ENCODE measurements around the gene RPL18.
"Not testable (repeated sequence)": the region's sequence is repeated elsewhere in the genome, so short reads cannot be mapped to it uniquely, and the experiment has no call there.

The RPL18 gene

DNA sequence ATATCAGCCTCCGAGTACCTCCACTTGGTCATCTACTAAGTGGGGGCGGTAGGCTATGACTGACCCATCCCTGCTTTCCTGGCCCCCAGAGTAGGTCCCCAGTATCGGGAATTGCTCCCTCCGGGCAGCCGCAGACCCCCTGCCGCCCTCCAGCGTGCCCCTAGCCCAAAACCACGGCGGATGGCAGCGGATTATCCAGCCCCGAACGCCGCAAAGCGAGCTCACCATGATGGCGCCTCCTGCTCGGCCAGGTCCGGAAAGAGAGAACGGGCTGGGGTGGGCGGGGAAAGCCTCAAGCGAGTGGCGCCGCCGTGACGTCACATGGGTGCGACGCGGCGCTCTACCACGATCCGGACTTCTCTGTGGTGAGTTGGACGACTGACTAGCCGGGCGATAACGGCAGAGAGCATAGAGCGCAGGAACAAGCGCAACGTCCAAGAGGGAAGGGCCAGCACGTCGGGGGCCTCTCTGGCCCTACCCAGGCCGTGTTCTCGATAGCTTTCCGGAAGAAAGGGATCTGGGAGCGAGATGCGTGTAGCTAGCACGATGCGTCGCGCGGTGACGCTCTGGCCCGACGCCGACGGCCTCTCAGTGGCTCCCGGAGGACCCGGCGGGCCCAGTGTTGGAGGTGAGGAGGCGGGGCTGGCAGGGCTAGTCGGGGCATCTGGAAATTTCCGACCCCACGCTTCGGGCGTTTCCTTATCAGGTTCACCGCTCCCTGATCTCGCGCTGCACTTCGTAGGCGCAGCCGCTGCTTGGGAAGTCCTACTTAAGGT, at the start of gene RPL18, which contains the start of gene SPHK2:
RPL18 (minus strand) TSS at position 263 of the 776 bp plus-strand sequence; CDS start at position 228, 35 bp downstream.
SPHK2 (plus strand) TSS at position 591 of the 776 bp plus-strand sequence. CDS start 1,009 bp downstream, outside the sequence.
- peak; percentile 43 for FAIRE-seq

DNA sequence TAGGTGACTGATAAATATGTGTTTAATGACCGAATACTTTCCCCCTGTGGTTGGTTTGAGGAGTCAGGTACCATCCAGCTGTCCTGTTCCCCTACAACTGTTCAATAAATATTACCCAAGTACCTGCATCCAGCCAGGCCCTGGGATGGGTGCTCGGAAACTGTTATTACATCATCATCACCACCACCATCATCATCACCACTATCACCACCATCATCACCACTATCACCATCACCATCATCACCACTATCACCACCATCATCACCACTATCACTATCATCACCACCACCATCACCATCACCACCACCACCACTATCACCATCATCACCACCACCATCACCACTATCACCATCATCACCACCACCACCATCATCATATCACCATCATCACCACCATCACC, 49.8 kb upstream of the RPL18 start:
- FAIRE-seq: no peak

DNA sequence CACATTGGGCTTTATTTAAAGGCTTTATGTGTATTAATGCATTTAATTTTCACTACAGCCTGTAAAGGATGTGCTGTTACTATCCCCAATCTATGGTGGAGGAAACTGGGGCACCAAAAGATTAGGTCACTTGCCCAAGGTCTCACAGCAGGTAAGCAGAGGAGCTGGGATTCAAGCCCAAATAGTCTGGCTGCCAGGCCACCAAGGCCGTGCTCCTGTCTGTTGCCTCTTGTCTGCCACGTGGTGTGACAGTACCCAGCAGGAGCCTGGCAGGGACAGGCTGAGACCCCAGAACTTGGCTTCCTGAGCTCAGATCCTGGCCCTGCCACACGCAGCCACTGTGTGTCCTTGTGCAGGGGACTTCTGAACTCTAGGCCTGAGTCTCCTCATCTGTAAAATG, 49.4 kb upstream of the RPL18 start:
- no peak for FAIRE-seq

DNA sequence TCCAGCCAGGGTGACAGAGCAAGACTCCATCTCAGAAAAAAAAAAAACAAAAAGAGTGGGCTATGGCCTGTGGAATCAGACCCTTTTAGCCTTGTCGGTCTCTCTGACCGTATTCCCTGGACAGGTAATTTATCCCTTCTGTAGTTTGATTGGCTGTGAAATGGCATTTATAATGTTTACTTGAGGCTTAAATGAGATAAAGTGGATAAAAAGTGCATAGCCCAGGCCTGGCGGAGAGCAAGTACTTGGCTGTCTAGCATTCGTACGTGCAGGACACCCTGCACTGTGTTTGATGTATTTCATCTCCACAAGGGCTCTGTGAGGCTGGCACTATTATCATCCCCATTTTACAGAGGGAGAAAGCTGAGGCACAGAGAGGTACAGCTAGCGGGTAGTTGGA, 46.8 kb upstream of the RPL18 start:
- FAIRE-seq: no peak

DNA sequence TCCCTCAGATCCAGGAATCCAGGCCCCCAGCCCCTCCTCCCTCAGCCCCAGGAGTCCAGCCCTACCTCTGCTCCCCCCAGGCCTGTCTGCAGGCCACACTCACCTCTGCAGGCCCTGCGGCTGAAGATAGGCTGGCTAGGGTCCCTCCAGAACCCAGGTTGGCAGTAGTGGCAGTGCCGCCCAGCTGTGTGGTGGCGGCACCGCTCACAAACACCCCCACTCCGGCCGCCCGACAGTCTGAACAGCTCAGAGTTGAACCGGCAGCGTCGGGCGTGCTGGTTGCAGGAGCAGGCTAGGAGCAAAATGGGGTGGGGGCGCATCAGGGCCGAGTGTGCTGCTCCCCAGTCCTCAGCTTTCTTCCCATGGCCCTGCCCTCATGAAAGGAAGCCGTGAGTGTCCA, 45.5 kb upstream of the RPL18 start:
- no peak for FAIRE-seq

DNA sequence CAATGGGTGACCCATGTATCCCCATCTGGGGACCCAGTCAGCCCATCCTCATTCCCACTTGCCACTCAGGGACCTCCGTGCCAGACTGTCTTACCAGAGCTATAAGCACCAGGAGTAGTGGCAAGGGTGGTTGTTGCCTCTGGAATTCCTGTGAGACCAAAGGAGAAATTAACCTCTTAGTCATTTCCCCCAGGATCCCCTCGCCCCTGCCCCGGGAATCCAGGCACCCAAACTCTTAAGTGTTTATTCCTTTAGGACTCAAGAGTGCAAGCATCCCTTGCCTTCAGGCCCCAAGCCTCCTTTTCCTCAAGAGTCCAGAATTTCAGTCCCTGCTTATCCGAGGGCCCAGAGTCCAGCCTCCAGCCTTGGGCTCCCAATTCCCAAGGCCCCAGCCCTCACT, 44.7 kb upstream of the RPL18 start:
- FAIRE-seq: no peak

DNA sequence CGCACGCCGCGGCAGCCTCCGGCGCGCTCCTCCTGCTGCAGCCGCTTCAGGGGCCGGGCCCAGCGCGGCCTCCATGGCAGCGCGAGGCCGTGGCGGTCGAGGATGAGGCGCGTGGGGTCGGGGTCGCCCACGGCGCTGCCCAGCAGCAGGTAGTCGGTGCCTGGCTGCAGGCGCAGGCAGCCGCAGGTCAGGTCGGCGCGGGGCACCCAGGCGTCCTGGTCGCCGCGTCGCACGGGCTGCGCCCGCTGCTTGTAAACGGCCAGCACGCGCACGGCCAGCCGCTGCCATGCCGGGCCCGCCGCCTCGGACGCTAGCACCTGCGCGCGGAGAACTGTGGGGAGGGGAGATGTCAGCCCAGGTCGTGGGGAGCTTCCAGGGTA, 42.7 kb upstream of the RPL18 start:
- FAIRE-seq: no peak

DNA sequence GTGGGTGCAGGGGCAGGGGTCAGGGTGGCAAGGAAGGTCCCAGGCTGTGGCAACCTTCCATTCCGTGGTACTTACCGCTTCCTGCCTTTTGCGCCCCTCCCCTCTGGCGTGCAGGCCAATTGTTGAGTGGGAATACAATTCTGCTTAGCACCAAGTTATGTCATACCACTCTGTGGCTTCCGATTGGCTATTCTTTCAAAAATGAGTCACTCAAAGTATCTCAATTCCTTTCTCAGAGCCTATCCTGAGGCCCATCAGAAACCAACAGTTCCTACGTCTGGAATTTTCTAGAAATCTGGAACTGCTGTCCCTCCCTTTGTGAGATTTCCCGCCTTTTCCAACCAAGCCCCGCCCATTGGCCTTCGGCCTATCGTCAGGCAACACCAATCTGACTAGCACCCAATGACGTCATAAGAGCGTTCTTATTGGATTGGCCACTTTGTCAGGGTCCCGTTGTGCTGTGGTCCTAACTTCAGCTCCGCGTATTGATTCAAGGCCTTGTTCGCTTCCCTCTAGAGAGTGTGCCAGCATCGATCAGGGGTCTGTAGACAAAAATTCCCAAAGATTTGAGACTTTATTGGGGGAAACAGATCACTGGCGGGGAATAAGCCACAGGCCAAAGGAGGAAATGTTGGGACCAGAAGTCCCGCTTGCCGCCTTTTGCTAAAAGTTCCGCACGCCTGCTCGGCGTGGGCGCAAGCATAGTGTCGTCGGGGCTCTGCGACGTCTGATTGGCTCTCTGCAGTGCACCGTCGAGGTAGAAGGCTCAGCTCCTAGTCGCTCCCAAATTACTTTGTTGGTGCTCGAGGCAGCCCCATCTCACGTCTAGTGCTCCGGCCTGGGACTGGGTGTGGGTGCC, 42.1 kb upstream of the RPL18 start:
- FAIRE-seq: peak; percentile 88

DNA sequence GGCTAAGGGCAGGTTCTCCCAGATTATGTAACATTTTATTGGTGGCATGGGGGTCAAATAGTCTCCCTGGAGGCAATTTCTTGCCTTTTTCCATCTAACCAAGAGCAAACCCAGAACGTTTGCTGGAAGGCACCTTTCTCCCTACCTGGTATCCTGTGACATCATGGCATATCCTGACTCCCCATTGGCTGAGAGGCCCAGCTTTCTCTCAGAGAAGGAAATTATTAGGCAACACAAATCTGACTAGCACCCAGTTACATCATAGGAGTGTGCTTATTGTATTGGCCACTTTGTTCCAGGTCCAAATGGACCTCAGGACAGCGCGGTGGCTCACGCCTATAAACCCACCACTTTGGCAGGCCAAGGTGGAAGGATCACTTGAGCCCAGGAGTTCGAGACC, 40.8 kb upstream of the RPL18 start:
- FAIRE-seq: no peak

DNA sequence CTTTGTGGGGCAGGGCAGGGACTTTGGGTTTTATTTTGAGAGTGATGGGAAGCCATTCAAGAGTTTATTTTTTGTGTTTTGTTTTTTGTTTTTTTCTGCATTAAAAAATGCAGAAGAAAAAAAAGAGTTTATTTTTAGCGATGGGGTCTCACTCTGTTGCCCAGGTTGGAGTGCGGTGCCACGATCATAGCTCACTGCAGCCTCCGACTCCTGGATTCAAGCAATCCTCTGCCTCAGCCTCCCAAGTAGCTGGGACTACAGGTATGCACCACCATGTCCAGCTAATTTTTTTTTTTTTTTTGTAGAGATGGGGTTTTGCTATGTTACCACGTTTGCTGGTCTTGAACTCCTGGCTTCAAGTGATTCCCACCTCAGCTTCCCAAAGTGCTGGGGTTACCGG, 39.5 kb upstream of the RPL18 start:
- FAIRE-seq: no peak

DNA sequence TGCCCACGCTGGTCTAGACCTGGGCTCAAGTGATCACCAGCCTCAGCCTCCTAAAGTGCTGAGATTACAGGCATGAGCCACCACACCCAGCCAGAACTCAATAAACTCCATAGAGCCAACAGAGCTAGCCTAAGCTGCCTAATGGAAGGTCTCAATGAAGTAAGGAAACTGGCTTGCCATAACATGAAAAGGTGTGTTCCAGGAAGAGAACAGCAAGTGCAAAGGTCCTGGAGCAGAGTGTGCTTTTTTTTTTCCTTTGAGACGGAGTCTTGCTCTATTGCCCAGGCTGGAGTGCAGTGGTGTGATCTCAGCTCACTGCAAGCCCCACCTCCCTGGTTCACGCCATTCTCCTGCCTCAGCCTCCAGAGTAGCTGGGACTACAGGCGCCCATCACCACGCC, 38.9 kb upstream of the RPL18 start:
- FAIRE-seq: not testable (repeated sequence)

DNA sequence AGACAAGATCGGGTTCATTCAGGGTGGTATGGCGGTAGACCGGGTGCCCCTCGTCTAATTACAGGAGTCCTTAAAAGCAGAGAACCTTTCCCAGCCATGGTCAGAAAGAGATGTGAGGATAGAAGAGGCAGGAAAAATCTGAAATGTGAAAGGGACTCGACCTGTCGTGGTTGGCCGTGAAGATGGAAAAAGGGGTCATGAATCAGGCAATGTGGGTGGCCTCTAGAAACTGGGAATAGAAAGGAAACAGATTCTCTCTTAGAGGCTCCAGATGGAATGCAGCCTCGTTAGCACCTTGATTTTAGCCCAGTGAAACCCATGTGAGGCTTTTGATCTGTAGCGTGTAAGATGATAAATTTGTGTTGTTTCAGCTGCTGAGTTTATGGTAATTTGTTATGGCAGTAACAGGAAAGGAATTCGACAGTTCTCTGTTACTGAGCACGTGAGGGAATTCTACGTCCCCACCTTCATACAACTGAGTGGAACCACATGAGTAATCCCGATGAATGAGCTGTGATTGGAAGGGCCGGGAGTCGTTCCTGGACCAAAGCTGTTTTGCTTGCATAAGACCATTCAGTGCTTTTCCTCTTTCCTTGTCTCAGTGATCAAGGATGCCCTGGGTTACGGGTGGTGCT, 38.0 kb upstream of the RPL18 start:
- no peak for FAIRE-seq

DNA sequence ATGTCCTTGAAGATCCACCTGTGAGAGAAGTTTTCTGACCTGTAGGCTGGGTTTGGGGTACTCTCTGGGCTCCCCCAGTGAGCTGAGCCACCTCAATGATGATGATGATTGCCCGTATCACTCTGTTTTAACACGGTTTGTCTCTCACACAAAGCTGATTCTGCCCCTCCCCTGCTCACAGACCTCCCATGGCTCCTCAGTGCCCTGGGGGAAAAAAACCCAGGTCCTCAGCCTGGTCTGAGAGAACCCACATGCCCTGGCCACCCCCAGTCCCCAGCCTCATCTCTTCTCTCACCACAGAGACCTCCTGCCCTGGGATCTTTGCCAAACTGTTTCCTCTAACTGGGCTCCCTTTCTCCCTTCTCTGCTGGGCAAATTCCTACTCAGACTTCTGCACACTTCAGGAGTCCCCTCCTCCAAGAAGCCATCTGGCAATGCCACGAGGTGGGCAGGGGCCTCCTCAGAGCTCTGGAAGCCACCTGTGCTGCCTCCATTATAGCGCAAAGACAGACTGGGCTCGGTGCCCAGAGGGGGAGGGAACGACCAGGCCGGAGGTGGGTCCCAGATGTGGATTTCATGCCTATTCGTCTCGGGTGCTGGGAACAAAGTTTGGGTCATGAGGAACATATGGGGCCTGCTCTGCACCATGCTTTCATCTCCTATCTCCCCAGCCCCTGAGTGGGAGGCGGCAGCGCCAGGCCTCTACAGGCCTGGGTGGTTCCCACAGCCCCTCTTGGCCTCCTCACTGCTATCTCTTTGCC, 35.5 kb upstream of the RPL18 start:
- no peak for FAIRE-seq

DNA sequence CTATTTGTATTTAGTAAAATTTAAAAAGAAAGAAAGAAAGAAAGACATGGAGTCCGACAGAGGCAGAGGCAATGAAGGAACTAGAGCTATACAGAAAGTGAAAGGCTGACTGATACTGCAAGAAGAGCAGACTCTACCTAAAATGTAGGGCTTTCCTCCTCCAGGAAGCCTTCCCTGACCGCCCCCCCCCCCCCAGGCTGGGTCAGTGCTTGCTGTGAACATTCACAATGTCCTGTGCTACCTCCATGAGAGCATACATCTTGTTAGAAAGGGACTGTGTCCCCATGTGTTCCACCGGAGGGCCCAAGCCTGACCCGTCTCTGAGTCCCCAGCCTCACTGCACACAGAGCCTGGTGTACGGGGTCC, 32.7 kb upstream of the RPL18 start:
- no peak for FAIRE-seq

DNA sequence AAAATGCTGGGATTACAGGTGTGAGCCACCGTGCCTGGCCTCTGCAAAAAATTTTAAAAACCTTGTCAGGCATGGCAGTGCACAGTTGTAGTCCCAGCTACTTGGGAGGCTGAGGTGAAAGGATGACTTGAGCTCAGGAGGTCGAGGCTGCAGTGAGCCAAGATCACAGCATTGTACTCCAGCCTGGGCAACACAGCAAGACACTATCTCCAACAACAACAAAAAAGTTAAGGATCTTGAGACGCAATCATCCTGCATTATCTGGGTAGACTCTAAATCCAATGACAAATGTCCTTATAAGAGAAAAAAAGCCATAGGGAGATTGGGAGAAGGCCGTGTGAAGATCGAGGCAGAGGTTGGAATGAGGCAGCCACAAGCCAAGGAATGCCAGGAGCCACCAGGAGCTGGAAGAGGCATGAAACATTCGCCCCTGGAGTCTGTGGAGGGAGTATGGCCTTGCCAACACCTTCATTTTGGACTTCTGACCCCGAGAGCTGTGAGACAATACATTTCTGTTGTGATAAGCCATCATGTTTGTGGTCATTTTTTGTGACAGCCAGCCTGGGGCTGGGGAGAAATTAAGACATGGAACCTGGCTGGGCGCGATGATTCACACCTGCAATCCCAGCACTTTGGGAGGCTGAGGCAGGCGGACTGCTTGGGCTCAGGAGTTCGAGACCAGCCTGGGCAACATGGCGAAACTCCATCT, 32.1 kb upstream of the RPL18 start:
- no peak for FAIRE-seq

DNA sequence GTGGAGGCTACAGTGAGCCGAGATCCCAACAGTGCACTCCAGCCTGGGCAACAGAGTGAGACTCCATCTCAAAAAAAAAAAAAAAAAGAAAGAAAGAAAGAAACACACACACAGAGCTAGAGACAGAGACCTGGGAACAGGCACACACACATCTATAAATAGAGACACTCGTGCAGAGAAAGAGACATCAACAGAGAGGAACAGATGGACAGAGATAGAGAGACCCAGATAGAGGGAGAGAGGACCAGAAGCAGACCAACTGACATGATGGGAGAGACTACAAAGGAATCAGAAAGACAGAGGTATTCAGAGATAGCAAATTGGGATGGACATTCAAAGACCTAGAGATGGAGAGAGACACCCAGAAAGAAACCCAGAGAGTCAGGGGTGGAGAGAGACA, 29.2 kb upstream of the RPL18 start:
- FAIRE-seq: no peak

DNA sequence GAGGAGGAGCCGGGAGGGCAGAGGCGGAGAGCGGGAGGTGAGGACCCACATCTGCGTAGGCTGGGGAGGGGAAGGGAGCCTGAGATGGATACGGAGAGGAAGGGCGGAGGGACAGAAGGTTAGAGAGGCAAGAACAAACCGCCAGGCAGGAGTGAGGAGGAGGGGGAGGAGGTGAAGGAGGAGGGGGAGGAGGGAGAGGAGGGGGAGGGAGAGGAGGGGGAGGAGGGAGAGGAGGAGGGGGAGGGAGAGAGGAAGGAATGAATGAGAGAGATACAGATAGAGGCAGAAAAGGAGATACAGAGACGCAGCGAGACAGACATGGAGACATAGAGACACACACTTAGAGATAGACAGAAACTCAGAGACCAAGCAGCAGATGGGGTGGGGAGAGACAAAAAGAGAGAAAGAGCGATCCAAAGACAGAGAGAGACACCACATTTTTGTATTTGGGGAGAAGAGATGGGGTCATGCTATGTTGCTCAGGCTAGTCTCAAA, 27.8 kb upstream of the RPL18 start:
- FAIRE-seq: no peak

DNA sequence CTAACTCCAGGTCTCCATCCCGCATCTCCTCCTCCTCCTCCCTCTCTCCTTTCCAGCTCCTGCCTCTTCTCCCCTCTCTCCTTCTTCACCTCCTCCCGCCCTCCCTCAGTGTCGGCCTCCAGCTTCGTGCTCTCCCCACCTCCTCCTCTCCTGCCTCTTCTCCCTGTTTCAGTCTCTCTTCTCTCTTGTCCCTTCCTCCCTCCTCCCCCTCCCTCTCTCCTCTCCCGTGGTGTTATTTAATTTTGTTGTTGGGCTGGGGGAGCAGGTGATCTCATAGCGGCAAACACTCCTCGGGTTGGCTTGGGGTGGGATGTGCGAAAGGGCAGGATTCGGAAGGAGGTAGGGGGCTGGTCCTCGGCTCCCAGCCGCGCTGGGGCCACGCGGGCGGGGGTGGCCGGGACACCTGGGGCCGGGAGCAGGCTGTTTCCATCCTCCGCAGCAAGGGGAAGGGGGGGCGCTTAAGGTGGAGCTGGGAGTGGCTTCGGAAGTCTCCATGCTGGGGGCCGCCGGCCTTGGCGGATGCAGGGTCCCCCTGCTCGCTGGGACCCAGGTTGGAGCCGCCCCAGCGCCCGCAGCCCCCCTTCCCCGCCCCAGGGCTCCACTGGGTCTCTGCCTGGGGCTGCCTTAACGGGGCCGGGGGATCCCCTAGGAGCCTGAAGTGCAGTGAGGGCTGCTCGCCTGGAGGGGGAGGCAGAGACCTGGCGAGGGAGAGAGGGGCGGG, 27.2 kb upstream of the RPL18 start, which contains the start of gene CA11:
CA11 (minus strand) TSS at position 187 of the 721 bp plus-strand sequence. CDS start 555 bp downstream, outside the sequence.
- FAIRE-seq: no peak

DNA sequence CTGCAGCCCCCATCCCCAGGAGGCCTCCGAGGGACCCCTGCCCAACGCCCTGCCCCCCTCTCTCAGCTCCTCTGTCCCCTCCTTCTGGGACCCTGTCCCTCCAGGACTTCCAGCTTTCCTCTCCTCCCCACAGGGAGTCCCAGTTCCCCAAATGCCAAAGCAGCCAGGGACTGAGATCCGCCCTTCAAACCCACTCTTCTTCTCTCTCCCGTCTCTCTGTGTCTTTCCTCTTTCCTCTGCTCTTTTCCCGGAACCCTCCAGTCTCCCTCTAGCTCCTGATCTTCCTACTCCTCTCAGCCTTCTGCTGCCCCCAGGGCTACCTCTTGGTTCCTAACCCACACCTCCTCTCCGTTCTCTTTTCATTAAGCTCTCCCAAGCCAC, 26.6 kb upstream of the RPL18 start:
- FAIRE-seq: no peak

DNA sequence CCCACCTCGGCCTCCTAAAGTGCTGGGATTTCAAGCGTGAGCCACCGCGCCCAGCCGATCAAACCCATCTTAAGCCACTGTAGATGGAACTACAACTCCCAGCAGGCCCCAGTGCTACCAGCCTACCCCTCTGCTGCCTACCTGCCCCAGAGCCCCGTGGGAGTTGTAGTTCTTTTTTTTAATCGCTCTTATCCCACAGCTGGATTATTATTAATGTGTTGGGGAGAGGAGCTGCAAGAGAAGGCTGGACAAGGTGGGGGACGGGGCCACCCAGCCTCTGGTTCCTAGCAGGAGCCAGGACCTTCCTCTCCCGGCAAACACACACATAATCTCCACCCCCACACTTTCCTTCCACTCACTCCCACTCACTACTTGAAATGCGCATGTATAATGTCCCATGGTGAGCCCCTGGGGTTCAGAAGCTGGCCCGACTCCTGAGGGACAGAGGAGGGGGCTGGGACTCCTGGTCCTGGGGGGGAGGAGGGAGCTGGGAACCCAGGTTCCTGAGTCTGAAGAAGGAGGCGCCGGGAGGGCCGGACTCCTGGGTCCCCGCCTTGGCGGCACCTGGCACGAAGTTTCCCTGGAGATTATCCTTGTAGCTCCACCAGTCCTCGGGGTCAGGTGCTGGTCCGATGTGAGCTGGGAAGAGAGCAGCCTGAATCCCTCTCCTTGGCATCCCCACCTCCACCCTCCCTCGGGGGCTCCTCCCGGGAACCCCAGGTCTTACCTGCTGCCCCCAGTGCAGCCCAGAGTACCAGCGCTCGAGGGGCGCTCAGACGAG, 26.1 kb upstream of the RPL18 start:
- no peak for FAIRE-seq
